Body of pancreas (tissue), 4 donors: ENCODE results near the gene ERO1B.

Source experiments
- POLR2A ChIP-seq, 3 donors: fragments of 450-650 bp; IDR thresholded peaks; one replicate each; pipeline ENCODE4 v1.6.1; 2016; ENCODE audit warnings: antibody characterized with exemption in 3 of 3, mild to moderate bottlenecking in 2 of 3
- TF ChIP-seq, protein P1 (sequence below), 7 experiments: fragments of 450-650 bp in 4 of 7; fragments of 200-600 bp in 3 of 7; sonication (generic) in 3 of 7; IDR thresholded peaks; one replicate each; pipeline ENCODE4 v1.5.1; 2016 to 2019; ENCODE audit warnings: antibody characterized with exemption in 7 of 7

DNA sequence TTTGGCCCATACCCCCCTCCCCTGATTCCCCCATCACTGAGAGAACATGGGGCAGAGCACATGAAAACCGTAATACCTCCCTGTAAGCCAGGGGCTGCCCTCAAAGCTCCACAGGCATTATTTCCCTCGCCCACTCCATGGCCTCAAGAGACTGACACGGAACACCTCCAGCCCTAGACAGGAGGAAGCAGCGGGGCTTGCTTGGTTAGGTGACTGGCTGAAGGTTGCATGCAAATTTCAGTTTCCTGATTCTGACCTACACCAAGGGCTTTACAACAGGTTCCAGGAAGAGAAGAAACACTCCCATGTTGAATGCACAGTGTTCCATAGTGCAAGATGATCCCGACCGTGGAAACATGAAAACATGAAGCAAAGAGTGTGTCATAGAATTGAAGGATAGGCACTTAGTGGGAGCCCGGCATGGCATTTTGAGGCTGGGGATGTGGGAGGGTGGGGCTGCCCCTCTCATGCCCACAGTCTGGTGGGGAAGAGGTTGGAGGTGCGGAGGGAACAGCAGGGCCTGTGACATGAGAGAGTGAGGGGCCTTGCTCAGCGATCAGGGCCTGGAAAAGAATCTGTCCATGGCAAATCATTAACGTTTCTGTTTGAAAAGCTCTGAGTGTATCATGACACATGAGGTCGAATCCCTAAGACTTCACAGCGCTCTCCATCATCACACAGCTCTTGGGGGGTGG is 106.0 kb downstream of the ERO1B start:
- TF ChIP-seq, protein P1, sequence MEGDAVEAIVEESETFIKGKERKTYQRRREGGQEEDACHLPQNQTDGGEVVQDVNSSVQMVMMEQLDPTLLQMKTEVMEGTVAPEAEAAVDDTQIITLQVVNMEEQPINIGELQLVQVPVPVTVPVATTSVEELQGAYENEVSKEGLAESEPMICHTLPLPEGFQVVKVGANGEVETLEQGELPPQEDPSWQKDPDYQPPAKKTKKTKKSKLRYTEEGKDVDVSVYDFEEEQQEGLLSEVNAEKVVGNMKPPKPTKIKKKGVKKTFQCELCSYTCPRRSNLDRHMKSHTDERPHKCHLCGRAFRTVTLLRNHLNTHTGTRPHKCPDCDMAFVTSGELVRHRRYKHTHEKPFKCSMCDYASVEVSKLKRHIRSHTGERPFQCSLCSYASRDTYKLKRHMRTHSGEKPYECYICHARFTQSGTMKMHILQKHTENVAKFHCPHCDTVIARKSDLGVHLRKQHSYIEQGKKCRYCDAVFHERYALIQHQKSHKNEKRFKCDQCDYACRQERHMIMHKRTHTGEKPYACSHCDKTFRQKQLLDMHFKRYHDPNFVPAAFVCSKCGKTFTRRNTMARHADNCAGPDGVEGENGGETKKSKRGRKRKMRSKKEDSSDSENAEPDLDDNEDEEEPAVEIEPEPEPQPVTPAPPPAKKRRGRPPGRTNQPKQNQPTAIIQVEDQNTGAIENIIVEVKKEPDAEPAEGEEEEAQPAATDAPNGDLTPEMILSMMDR (IDR thresholded peaks at IDR 0.05): no peak
- TF ChIP-seq POLR2A (IDR thresholded peaks at IDR 0.05): no peak
